GM12864 (cell line): ENCODE measurements around the gene B4GALNT4.
"Not testable (repeated sequence)": the region's sequence is repeated elsewhere in the genome, so short reads cannot be mapped to it uniquely, and the experiment has no call there.

Experiments
- DNase-seq: peaks from one replicate; pipeline ENCODE4 v3.0.0-alpha.2; 2011; ENCODE audit warnings: low read depth
- H3K4me3 ChIP-seq: 2 replicates; pipeline ENCODE4 v1.5.1; 2011; ENCODE audit warnings: mild to moderate bottlenecking, low read depth, low read length, control low read depth
- CTCF ChIP-seq: IDR thresholded peaks from 2 replicates; pipeline ENCODE4 v1.5.1; 2011; ENCODE audit warnings: low read depth, mild to moderate bottlenecking, moderate library complexity, low read length, control low read depth, inconsistent platforms; ENCODE audit errors: missing control alignments

The B4GALNT4 gene

GRCh38 chr11:332651-333480 lies 36.4 kb upstream of the B4GALNT4 start:
- H3K4me3 ChIP-seq: no peak overlapping the region
- DNase-seq: no peak
- TF ChIP-seq CTCF: no peak

GRCh38 chr11:333616-334263 lies 35.6 kb upstream of the B4GALNT4 start:
- H3K4me3 ChIP-seq, DNase-seq: not testable (repeated sequence)

- no peak for DNase-seq
- no peak for TF ChIP-seq CTCF
- H3K4me3 ChIP-seq: no peak overlapping the region
Measured at GRCh38 chr11:334264-334994, 34.9 kb upstream of the B4GALNT4 start.

GRCh38 chr11:335779-336658 lies 33.3 kb upstream of the B4GALNT4 start:
- no peak for DNase-seq
- no peak for TF ChIP-seq CTCF
- H3K4me3 ChIP-seq: no peak overlapping the region

GRCh38 chr11:336659-337198 lies 32.6 kb upstream of the B4GALNT4 start:
- no peak for TF ChIP-seq CTCF
- no peak overlapping the region for H3K4me3 ChIP-seq
- DNase-seq: no peak

GRCh38 chr11:337711-338110 lies 31.6 kb upstream of the B4GALNT4 start:
- no peak for TF ChIP-seq CTCF
- DNase-seq: no peak
- H3K4me3 ChIP-seq: no peak overlapping the region
